GM12878 (cell line): Measurements from ENCODE around the gene WBP1L. TPM values are rescaled to one million over a fixed set of nuclear protein-coding genes. Genes with fewer than 3 reads are reported as not detected.

Experiments
- ATAC-seq: fragments of 200-7000 bp; cut with Tn5 transposase; 3 replicates; pipeline ENCODE4 v1.9.1; 2020; ENCODE audit warnings: mild to moderate bottlenecking, moderate library complexity
- BruUV-seq: library from RNA; stranded (reverse); fragments of 400-500 nt; replicated peaks from 2 replicates; lab custom pipeline; 2021; lab: Mats Ljungman, UMichigan
- CTCF ChIA-PET: fragments of 300-600 bp; sonication (Branson Sonifier 250); formaldehyde crosslinking; extraction: SDS; loops from one replicate; lab custom pipeline; 2021; ENCODE audit warnings: inconsistent platforms; lab: Yijun Ruan, JAX
- POLR2A ChIA-PET: fragments of 350-600 bp; formaldehyde crosslinking; extraction: SDS; loops from one replicate; lab custom pipeline; 2021; ENCODE audit warnings: inconsistent platforms; lab: Charles Lee
- RAD21 ChIA-PET: fragments of 300-600 bp; sonication (Branson Sonifier 250); formaldehyde crosslinking; loops from one replicate; lab custom pipeline; 2023; ENCODE audit warnings: antibody characterized with exemption; ENCODE audit not compliant: unreplicated experiment; lab: Charles Lee
- SMC1A ChIA-PET: fragments of 300-600 bp; sonication (Branson Sonifier 250); formaldehyde crosslinking; loops from one replicate; lab custom pipeline; 2023; ENCODE audit not compliant: unreplicated experiment, uncharacterized antibody; lab: Charles Lee
- DNase-seq: peaks from one replicate; pipeline ENCODE4 v3.0.0-alpha.2; 2011; ENCODE audit warnings: low read depth, low spot score
- FAIRE-seq: peaks from 3 replicates; lab custom pipeline; 2011; peaks lifted over from hg19 to GRCh38; lab: Jason Lieb, UNC
- H2AFZ ChIP-seq: 2 replicates; pipeline ENCODE4 v1.6.0; 2011; ENCODE audit warnings: low read depth, low read length, control low read depth; ENCODE audit not compliant: control insufficient read depth
- H3K27ac ChIP-seq: 2 replicates; pipeline ENCODE4 v1.5.1; 2011; ENCODE audit warnings: control low read depth; ENCODE audit not compliant: control insufficient read depth, insufficient read depth
- H3K27me3 ChIP-seq, 2 experiments: replicated peaks in 1 of 2; 2 replicates each; pipeline versions ENCODE4 v1.6.0 to v1.6.1; 2011; ENCODE audit warnings: low read length in 1 of 2; ENCODE audit not compliant: control insufficient read depth in 2 of 2, insufficient read depth in 2 of 2
- H3K36me3 ChIP-seq, 2 experiments: 2 replicates each; pipeline ENCODE4 v1.5.1; 2011; ENCODE audit warnings: low read length in 1 of 2; ENCODE audit not compliant: control insufficient read depth in 2 of 2, insufficient read depth in 2 of 2
- H3K4me1 ChIP-seq: 2 replicates; pipeline ENCODE4 v1.6.1; 2011; ENCODE audit warnings: mild to moderate bottlenecking, low read length, moderate library complexity, mixed read lengths; ENCODE audit not compliant: control insufficient read depth, insufficient read depth
- H3K4me2 ChIP-seq: 2 replicates; pipeline ENCODE4 v1.6.0; 2011; ENCODE audit warnings: control low read depth; ENCODE audit not compliant: control insufficient read depth, insufficient read depth
- H3K4me3 ChIP-seq: fragments of 200-600 bp; sonication (generic); 2 replicates; pipeline ENCODE4 v1.5.1; 2016
- H3K79me2 ChIP-seq: 2 replicates; pipeline ENCODE4 v1.6.0; 2011; ENCODE audit warnings: low read length; ENCODE audit not compliant: control insufficient read depth, insufficient read depth
- H3K9ac ChIP-seq: 2 replicates; pipeline ENCODE4 v1.8.0; 2011; ENCODE audit warnings: low read length, control low read depth, mixed read lengths; ENCODE audit not compliant: control insufficient read depth, insufficient read depth
- H3K9me3 ChIP-seq: replicated peaks from 3 replicates; pipeline ENCODE4 v1.5.1; 2011; ENCODE audit warnings: mild to moderate bottlenecking, low read length; ENCODE audit not compliant: control insufficient read depth, insufficient read depth
- H4K20me1 ChIP-seq: 2 replicates; pipeline ENCODE4 v1.6.0; 2011; ENCODE audit not compliant: control insufficient read depth, insufficient read depth
- BRCA1 ChIP-seq: IDR thresholded peaks from 2 replicates; pipeline ENCODE4 v1.6.1; 2011; ENCODE audit warnings: low read depth, low read length, improper control_type of control experiment
- CBX3 ChIP-seq: fragments of 200-600 bp; sonication (generic); IDR thresholded peaks from 2 replicates; pipeline ENCODE4 v1.6.1; 2016; ENCODE audit warnings: low read depth, borderline replicate concordance
- EZH2 ChIP-seq: IDR thresholded peaks from 2 replicates; pipeline ENCODE4 v1.6.1; 2012; ENCODE audit warnings: low read depth, mild to moderate bottlenecking, control low read depth, inconsistent platforms, low read length, borderline replicate concordance; ENCODE audit not compliant: control insufficient read depth
- JUND ChIP-seq: IDR thresholded peaks from 2 replicates; pipeline ENCODE4 v1.6.1; 2012; ENCODE audit warnings: low read depth, mild to moderate bottlenecking, low read length, improper control_type of control experiment, moderate library complexity
- NFXL1 ChIP-seq: fragments of 450-650 bp; IDR thresholded peaks from 2 replicates; pipeline ENCODE4 v1.6.1; 2017; ENCODE audit warnings: antibody characterized with exemption, mild to moderate bottlenecking, borderline replicate concordance
- POU2F2 ChIP-seq: IDR thresholded peaks from 3 replicates; pipeline ENCODE4 v1.6.1; 2011; ENCODE audit warnings: low read depth, mild to moderate bottlenecking, low read length, borderline replicate concordance
- STAT3 ChIP-seq: IDR thresholded peaks from 2 replicates; pipeline ENCODE4 v1.6.1; 2011; ENCODE audit warnings: low read depth, low read length, improper control_type of control experiment
- SUPT20H ChIP-seq: IDR thresholded peaks from 2 replicates; pipeline ENCODE4 v1.6.1; 2011; ENCODE audit warnings: low read depth, mild to moderate bottlenecking, low read length, moderate library complexity, borderline replicate concordance; ENCODE audit not compliant: control insufficient read depth
- TCF3 ChIP-seq: IDR thresholded peaks from 2 replicates; pipeline ENCODE4 v1.6.1; 2012; ENCODE audit warnings: low read depth, mild to moderate bottlenecking, low read length, borderline replicate concordance; ENCODE audit not compliant: insufficient read depth
- WGBS: methylation state at CpG from one replicate; pipeline ENCODE4 v1.1.6; 2016; ENCODE audit warnings: low lambda C conversion rate; ENCODE audit not compliant: insufficient replicate concordance, insufficient coverage; ENCODE audit errors: missing lambda C conversion rate; 5-methylcytosine and 5-hydroxymethylcytosine counted together
- in situ Hi-C: fragments of 300-500 bp; cut with MboI; formaldehyde crosslinking; loops from 9 replicates; pipeline ENCODE4 v1.14.3; 2018; ENCODE audit warnings: mixed read lengths
- intact Hi-C: fragments of 100-400 bp; cut with micrococcal nuclease; formaldehyde crosslinking; loops from one replicate; pipeline ENCODE4 v1.14.2; 2022; ENCODE audit not compliant: unreplicated experiment
- polyA plus RNA-seq, 11 experiments: library from polyadenylated mRNA; depleted of rRNA in 4 of 11; unstranded in 6 of 11; stranded (reverse) in 5 of 11; fragments of >200 nt; fragmentation: Nextera tagmentation in 4 of 11; fragmentation: Illumina TruSeq in 1 of 11; extraction: Ambion mirVana in 4 of 11; extraction: Trizol in 1 of 11; gene quantifications; 1 replicate in 1 of 11; 2 replicates in 10 of 11; pipeline versions ENCODE4 v1.2.1 to v1.2.3, GENCODE V29; 2011 to 2016; ENCODE audit warnings: inconsistent platforms in 2 of 11, missing spikeins in 2 of 11, low read depth in 1 of 11
- total RNA-seq, 4 experiments: library from RNA; depleted of rRNA in 3 of 4; stranded (reverse); fragments of >200 nt in 3 of 4; fragmentation: Illumina TruSeq in 1 of 4; extraction: Trizol in 1 of 4; gene quantifications; 2 replicates each; pipeline versions ENCODE4 v1.2.1 to v1.2.3, GENCODE V29; 2013 to 2021

Gene WBP1L
- total and polyA plus RNA-seq, 10 of the 15 experiments (the other 5 are each of a cell fraction or from before 2014, with no cell fraction given) = 3.7 to 18.8 (median 12.3) TPM

GRCh38 chr10:102696736-102697135 is 47.0 kb upstream of the WBP1L start:
- in situ Hi-C loops (no loop called here), intact Hi-C loops (no loop called here)
- SMC1A ChIA-PET = interaction anchor here (2.4 kb wide), 1 partner anchor 16 kb away, joined by 10 read pairs; the partner anchor contains the start of genes ARL3 and SFXN2
- Histone ChIP-seq H3K79me2 (no peaks in the 10 kb centered on the region), H3K27me3 (no peaks in the 10 kb centered on the region), H3K4me2 (no peak overlapping the region), H3K4me3 (no peak overlapping the region), H3K36me3 (peaks cover 2 to 10% of the 10 kb centered on the region in 2 experiments), H2AFZ (no peak overlapping the region), H3K9ac (no peak overlapping the region), H4K20me1 (no peaks in the 10 kb centered on the region), H3K9me3 (no peaks in the 10 kb centered on the region), H3K4me1 (peaks cover 6% of the 10 kb centered on the region), H3K27ac (no peak overlapping the region)
- POLR2A ChIA-PET = interaction anchor here (0.5 kb wide), 1 partner anchor 9 kb away, joined by 5 read pairs; no protein-coding TSS in a partner anchor
- RAD21 ChIA-PET = no interaction called here
- 98% methylated on average over 3 of the region's 3 CpGs for WGBS
- DNase-seq = no peak
- CTCF ChIA-PET = interaction anchor here (1.5 kb wide), 1 partner anchor 13 kb away, joined by 4 read pairs; no protein-coding TSS in a partner anchor
- BruUV-seq = no TSS peak
- ATAC-seq = no peak
- TF ChIP-seq STAT3 (no peak), EZH2 (no peak)
- FAIRE-seq = no peak

GRCh38 chr10:102698894-102699293 is 44.9 kb upstream of the WBP1L start:
- no peak overlapping the region for H3K9ac ChIP-seq
- ChIA-PET SMC1A (interaction anchor here (1.2 to 1.6 kb wide), 2 partner anchors 20 to 24 kb away, joined by 4 read pairs; no protein-coding TSS in a partner anchor), CTCF (interaction anchor here (0.9 to 3.2 kb wide), 4 partner anchors 20 to 55 kb away, joined by 3 to 11 read pairs (median 6); no protein-coding TSS in a partner anchor), RAD21 (interaction anchor here (1.2 to 1.4 kb wide), 2 partner anchors 14 to 23 kb away, joined by 4 to 5 read pairs; no protein-coding TSS in a partner anchor), POLR2A (interaction anchor here (1.2 to 1.6 kb wide), 3 partner anchors 9 to 25 kb away, joined by 3 to 12 read pairs (median 3); no protein-coding TSS in a partner anchor)
- peaks cover 2 to 10% of the 10 kb centered on the region in 2 experiments for H3K36me3 ChIP-seq
- no peak overlapping the region for H3K4me2 ChIP-seq
- 70% methylated on average over 2 of the region's 2 CpGs for WGBS
- H3K4me3 ChIP-seq = no peak overlapping the region
- in situ Hi-C loops (no loop called here), intact Hi-C loops (no loop called here)
- H3K9me3 ChIP-seq = no peaks in the 10 kb centered on the region
- no peak overlapping the region for H3K27ac ChIP-seq
- H2AFZ ChIP-seq = no peak overlapping the region
- no peaks in the 10 kb centered on the region for H3K79me2 ChIP-seq
- no peak for FAIRE-seq
- H4K20me1 ChIP-seq = no peaks in the 10 kb centered on the region
- TF ChIP-seq CBX3 = no peak
- no peak for TF ChIP-seq BRCA1
- TF ChIP-seq NFXL1 = no peak
- no peak for TF ChIP-seq TCF3
- TF ChIP-seq JUND = no peak
- TF ChIP-seq POU2F2 = no peak
- no peak for TF ChIP-seq SUPT20H
- TF ChIP-seq, all 136 proteins: peak for 0
- peaks cover 6% of the 10 kb centered on the region for H3K4me1 ChIP-seq
- no TSS peak for BruUV-seq
- no peak for ATAC-seq
- DNase-seq = no peak
- no peaks in the 10 kb centered on the region for H3K27me3 ChIP-seq
